AG04450 (cell line): ENCODE data around the gene PLEKHA5. TPM values are rescaled to one million over a fixed set of nuclear protein-coding genes. Genes with fewer than 3 reads are reported as not detected.

Experiments used
- CTCF ChIA-PET: fragments of 300-600, 350-600 bp; formaldehyde crosslinking; extraction: SDS; loops from one replicate; lab custom pipeline; 2022; ENCODE audit warnings: antibody characterized with exemption, inconsistent platforms; lab: Charles Lee
- POLR2A ChIA-PET: fragments of 350-600 bp; formaldehyde crosslinking; extraction: SDS; loops from one replicate; lab custom pipeline; 2021; ENCODE audit warnings: antibody characterized with exemption, inconsistent platforms; lab: Yijun Ruan, JAX
- DNase-seq: peaks from one replicate; pipeline ENCODE4 v3.0.0-alpha.2; 2011; ENCODE audit warnings: low read depth, low spot score
- H3K27ac ChIP-seq: one replicate; pipeline ENCODE4 v1.5.1; 2012; ENCODE audit warnings: low read depth, low read length, control low read depth
- H3K27me3 ChIP-seq: one replicate; pipeline ENCODE4 v1.6.0; 2012; ENCODE audit warnings: low read length; ENCODE audit not compliant: control insufficient read depth, insufficient read depth
- H3K4me3 ChIP-seq: 2 replicates; pipeline ENCODE4 v1.5.1; 2011; ENCODE audit warnings: mild to moderate bottlenecking, low read depth, low read length, control low read depth
- H3K9me3 ChIP-seq: 2 replicates; pipeline ENCODE4 v1.5.1; 2012; ENCODE audit warnings: low read length; ENCODE audit not compliant: control insufficient read depth, insufficient read depth
- polyA plus RNA-seq: library from polyadenylated mRNA; depleted of rRNA; stranded (reverse); fragments of >200 nt; gene quantifications from 2 replicates; pipeline ENCODE4 v1.2.3, GENCODE V29; 2011
- TF ChIP-seq, protein P1 (sequence below): IDR thresholded peaks from 2 replicates; pipeline ENCODE4 v1.5.1; 2011; ENCODE audit warnings: low read depth, low read length, control low read depth, inconsistent platforms

PLEKHA5 gene
- polyA plus RNA-seq, 1 experiment: 23.5 TPM

DNA sequence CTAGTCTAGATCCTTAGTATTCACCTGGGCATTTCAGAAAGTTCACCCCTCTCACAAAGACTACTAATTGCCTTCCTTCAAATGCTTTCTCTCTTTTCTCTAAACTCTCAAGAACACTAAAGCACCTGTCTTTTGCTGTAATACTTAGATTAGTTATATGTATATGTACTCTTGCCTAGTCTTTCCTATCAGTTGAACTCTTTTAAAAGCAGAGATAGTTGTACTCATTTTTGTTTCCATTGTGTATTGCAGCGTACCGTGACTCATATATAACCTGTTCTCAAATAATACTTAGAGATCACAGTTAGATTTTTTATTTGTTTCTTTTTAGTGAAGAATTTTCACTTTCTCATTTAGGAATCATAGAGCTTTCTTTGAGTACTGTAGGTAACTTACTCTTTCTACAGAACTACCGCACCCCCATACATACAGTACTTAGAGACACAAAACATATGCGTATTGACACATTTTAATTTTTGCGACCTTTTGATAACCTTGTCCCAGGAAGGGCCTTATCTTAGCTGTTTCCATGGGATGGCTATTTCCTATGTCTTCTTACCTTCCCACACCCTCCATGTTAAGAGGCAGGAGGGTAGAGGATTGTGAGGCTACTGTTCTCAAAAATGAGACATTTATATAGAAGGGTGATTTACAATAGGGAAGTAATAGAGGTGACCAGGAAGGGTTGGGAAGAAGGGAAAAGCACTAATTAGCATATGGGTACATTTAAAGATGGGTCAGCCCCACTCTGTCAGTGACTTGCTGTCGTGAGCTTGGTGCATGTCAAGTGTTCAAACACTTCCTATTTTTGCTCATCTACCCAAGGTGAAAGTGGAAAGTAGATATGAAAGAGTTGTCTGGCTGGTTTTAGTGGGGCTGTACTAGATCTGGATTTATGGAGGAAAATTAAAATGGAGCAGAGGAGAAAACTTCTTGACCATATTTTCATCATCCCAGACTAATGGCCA lies 74.3 kb downstream of the PLEKHA5 start:
- no peak for DNase-seq
- H3K4me3 ChIP-seq: no peak overlapping the region
- H3K9me3 ChIP-seq: no peaks in the 10 kb centered on the region
- H3K27me3 ChIP-seq: no peaks in the 10 kb centered on the region
- TF ChIP-seq, protein P1, sequence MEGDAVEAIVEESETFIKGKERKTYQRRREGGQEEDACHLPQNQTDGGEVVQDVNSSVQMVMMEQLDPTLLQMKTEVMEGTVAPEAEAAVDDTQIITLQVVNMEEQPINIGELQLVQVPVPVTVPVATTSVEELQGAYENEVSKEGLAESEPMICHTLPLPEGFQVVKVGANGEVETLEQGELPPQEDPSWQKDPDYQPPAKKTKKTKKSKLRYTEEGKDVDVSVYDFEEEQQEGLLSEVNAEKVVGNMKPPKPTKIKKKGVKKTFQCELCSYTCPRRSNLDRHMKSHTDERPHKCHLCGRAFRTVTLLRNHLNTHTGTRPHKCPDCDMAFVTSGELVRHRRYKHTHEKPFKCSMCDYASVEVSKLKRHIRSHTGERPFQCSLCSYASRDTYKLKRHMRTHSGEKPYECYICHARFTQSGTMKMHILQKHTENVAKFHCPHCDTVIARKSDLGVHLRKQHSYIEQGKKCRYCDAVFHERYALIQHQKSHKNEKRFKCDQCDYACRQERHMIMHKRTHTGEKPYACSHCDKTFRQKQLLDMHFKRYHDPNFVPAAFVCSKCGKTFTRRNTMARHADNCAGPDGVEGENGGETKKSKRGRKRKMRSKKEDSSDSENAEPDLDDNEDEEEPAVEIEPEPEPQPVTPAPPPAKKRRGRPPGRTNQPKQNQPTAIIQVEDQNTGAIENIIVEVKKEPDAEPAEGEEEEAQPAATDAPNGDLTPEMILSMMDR: no peak
- POLR2A ChIA-PET: no interaction called here
- CTCF ChIA-PET: interaction anchor here (1.0 kb wide), 1 partner anchor 954 kb away, joined by 3 read pairs; no protein-coding TSS in a partner anchor
- no peak overlapping the region for H3K27ac ChIP-seq

GRCh38 chr12:19205120-19205519 lies 75.6 kb downstream of the PLEKHA5 start:
- H3K27me3 ChIP-seq: no peaks in the 10 kb centered on the region
- TF ChIP-seq, protein P1: no peak
- H3K9me3 ChIP-seq: no peaks in the 10 kb centered on the region
- H3K4me3 ChIP-seq: no peak overlapping the region
- DNase-seq: no peak
- CTCF ChIA-PET: interaction anchor here (0.9 kb wide), 1 partner anchor 19 kb away, joined by 3 read pairs; no protein-coding TSS in a partner anchor
- POLR2A ChIA-PET: no interaction called here
- no peak overlapping the region for H3K27ac ChIP-seq

GRCh38 chr12:19206493-19207077 lies 77.1 kb downstream of the PLEKHA5 start:
- no peaks in the 10 kb centered on the region for H3K9me3 ChIP-seq
- H3K4me3 ChIP-seq: no peak overlapping the region
- POLR2A ChIA-PET: no interaction called here
- no peak overlapping the region for H3K27ac ChIP-seq
- CTCF ChIA-PET: no interaction called here
- TF ChIP-seq, protein P1: no peak
- no peak for DNase-seq
- H3K27me3 ChIP-seq: no peaks in the 10 kb centered on the region

- H3K27ac ChIP-seq: no peak overlapping the region
- ChIA-PET CTCF (interaction anchor here (0.7 kb wide), 1 partner anchor 14 kb away, joined by 4 read pairs; no protein-coding TSS in a partner anchor), POLR2A (interaction anchor here (0.7 kb wide), 1 partner anchor 349 kb away, joined by 3 read pairs; no protein-coding TSS in a partner anchor)
- TF ChIP-seq, protein P1: no peak
- no peaks in the 10 kb centered on the region for H3K27me3 ChIP-seq
- DNase-seq: no peak
- H3K4me3 ChIP-seq: no peak overlapping the region
- H3K9me3 ChIP-seq: no peaks in the 10 kb centered on the region
These were observed 78.9 kb downstream of the PLEKHA5 start for GRCh38 chr12:19208456-19208855.
